ES-I3 (cell line): ENCODE data around the gene USP35.

Experiments used
- H3K36me3 ChIP-seq: 2 replicates; pipeline ENCODE4 v1.6.1; 2013; ENCODE audit warnings: mild to moderate bottlenecking, low read length, control low read depth, moderate library complexity; ENCODE audit not compliant: insufficient read depth
- H3K4me1 ChIP-seq: 2 replicates; pipeline ENCODE4 v1.6.1; 2013; ENCODE audit warnings: mild to moderate bottlenecking, control low read depth, low read length; ENCODE audit not compliant: insufficient read depth
- H3K9ac ChIP-seq: 2 replicates; pipeline ENCODE4 v1.6.1; 2013; ENCODE audit warnings: low read depth, mild to moderate bottlenecking, low read length, moderate library complexity
- H3K9me3 ChIP-seq: 2 replicates; pipeline ENCODE4 v1.6.1; 2013; ENCODE audit warnings: mild to moderate bottlenecking, low read length, moderate library complexity; ENCODE audit not compliant: control insufficient read depth, insufficient read depth

USP35 gene

GRCh38 chr11:78261828-78262227 lies 73.1 kb downstream of the USP35 start:
- Histone ChIP-seq H3K36me3 (no peaks in the 10 kb centered on the region), H3K9me3 (no peaks in the 10 kb centered on the region), H3K4me1 (0 out of 2 replicates have a peak, but pooled peaks cover 3% of the 10 kb centered on the region), H3K9ac (no peak overlapping the region)

GRCh38 chr11:78262238-78262637 lies 73.5 kb downstream of the USP35 start:
- Histone ChIP-seq H3K4me1 (0 out of 2 replicates have a peak, but pooled peaks cover 3% of the 10 kb centered on the region), H3K36me3 (no peaks in the 10 kb centered on the region), H3K9me3 (no peaks in the 10 kb centered on the region), H3K9ac (no peak overlapping the region)

GRCh38 chr11:78262691-78263090 lies 74.0 kb downstream of the USP35 start:
- no peak overlapping the region for H3K9ac ChIP-seq
- no peaks in the 10 kb centered on the region for H3K36me3 ChIP-seq
- H3K9me3 ChIP-seq: no peaks in the 10 kb centered on the region
- H3K4me1 ChIP-seq: 0 out of 2 replicates have a peak, but pooled peaks cover 3% of the 10 kb centered on the region
